ENCODE results near the gene SYNE3.

The SYNE3 gene

GRCh38 chr14:95530473-95531276, 14.2 kb upstream of the SYNE3 start:
- H3K4me3 ChIP-seq (replicated peaks in 1 of 2; ENCODE audit: low read depth in 2 of 2, low read length in 2 of 2): no peak overlapping the region
- TF ChIP-seq CTCF (IDR thresholded peaks at IDR 0.05; ENCODE audit: low read depth, low read length): no peak
- DNase-seq (ENCODE audit: low read depth in 2 of 2): no peak

- no peak overlapping the region for H3K4me3 ChIP-seq (replicated peaks in 1 of 2; ENCODE audit: low read depth in 2 of 2, low read length in 2 of 2)
- DNase-seq (ENCODE audit: low read depth in 2 of 2): no peak
- TF ChIP-seq CTCF (IDR thresholded peaks at IDR 0.05; ENCODE audit: low read depth, low read length): no peak
Observed at GRCh38 chr14:95529216-95529615, 12.8 kb upstream of the SYNE3 start.

- peak; percentile 73 for TF ChIP-seq CTCF (IDR thresholded peaks at IDR 0.05; ENCODE audit: low read depth, low read length)
- H3K4me3 ChIP-seq (replicated peaks in 1 of 2; ENCODE audit: low read depth in 2 of 2, low read length in 2 of 2): no peak overlapping the region
- peak; percentile 87 to 90 for DNase-seq (ENCODE audit: low read depth in 2 of 2)
Observed at GRCh38 chr14:95527387-95528002, 11.0 kb upstream of the SYNE3 start.

GRCh38 chr14:95526483-95527386, 10.3 kb upstream of the SYNE3 start:
- H3K4me3 ChIP-seq (replicated peaks in 1 of 2; ENCODE audit: low read depth in 2 of 2, low read length in 2 of 2): no peak overlapping the region
- TF ChIP-seq CTCF (IDR thresholded peaks at IDR 0.05; ENCODE audit: low read depth, low read length): no peak
- DNase-seq (ENCODE audit: low read depth in 2 of 2): peak in 1 of 2 donors; percentile 66

GRCh38 chr14:95525999-95526398, 9.5 kb upstream of the SYNE3 start:
- TF ChIP-seq CTCF (IDR thresholded peaks at IDR 0.05; ENCODE audit: low read depth, low read length): no peak
- no peak overlapping the region for H3K4me3 ChIP-seq (replicated peaks in 1 of 2; ENCODE audit: low read depth in 2 of 2, low read length in 2 of 2)
- DNase-seq (ENCODE audit: low read depth in 2 of 2): no peak

GRCh38 chr14:95524706-95525512, 8.5 kb upstream of the SYNE3 start:
- peak in 1 of 2 donors; percentile 76 for DNase-seq (ENCODE audit: low read depth in 2 of 2)
- TF ChIP-seq CTCF (IDR thresholded peaks at IDR 0.05; ENCODE audit: low read depth, low read length): no peak
- H3K4me3 ChIP-seq (replicated peaks in 1 of 2; ENCODE audit: low read depth in 2 of 2, low read length in 2 of 2): no peak overlapping the region

Data from cardiac fibroblast (primary cell).